NK-92 treated with Interleukin-12 subunit alpha and Interleukin-12 subunit beta, amount 100 ng/mL, for 24 hours (cell line): Measurements from ENCODE around the gene ZFYVE1.
"Not testable (repeated sequence)": the region's sequence is repeated elsewhere in the genome, so short reads cannot be mapped to it uniquely, and the experiment has no call there.

Source experiments
- DNase-seq: peaks from one replicate; lab custom pipeline; 2025; lab: John Stamatoyannopoulos, UW

Gene ZFYVE1

DNA sequence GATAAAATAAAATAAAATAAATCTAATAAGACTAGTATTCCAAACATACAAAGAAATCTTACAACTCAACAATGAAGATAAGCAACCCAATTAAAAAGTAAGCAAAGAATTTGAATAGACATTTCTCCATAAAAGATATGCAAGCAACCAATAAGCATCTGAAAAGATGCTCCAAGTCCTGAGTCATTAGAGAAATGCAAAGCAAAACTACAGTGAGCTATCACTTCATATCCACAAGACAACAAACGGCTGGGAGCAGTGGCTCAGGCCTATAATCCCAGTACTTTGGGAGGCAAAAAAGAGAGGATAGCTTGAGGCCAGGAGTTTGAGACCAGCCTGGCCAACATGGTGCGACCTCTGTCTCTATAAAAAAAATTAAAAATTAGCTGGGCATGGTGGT, 26.8 kb downstream of the ZFYVE1 start:
- no peak for DNase-seq

DNA sequence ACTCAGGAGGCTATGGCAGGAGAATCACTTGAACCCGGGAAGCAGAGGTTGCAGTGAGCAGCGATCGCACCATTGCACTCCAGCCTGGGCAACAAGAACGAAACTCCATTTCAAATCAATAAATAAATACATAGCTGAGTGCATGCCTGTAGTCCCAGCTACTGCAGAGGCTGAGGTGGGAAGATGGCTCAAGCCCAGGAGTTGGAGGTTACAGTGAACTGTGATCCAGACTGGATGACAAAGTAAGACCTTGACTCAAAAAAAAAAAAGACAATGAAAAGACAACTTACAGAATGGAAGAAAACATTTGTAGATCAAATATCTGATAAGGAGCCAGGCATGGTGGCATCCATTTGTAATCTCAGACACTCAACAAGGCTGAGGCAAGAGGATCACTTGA, 27.6 kb downstream of the ZFYVE1 start:
- no peak for DNase-seq

DNA sequence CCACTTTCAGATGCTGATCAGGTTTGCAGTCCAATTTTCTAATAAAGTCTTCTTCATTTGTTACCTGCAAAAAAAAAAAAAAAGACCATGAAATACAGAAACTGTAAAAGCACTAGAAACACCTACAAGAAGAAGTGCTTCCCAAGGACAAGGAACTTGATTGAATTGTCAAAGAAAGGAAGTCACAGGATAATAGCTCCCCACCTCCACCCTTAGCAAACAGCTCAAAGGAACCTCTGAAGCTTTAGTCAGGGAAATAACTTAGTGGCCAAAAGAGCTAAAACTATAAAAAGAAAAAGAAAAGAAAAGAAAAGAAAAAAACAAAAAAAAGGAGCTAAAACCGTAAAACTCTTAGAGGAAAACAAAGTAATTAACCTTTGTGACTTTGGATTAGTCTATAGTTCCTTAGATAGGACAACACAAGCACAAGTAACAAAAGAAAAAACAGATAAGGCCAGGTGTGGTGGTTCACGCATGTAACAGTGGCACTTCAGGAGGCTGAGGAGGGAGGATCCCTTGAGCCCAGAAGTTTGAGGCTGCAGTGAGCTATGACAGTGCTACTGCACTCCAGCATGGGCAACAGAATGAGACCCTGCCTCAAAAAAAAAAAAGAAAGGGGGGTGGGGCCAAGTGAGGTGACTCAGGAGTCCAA, 28.5 kb downstream of the ZFYVE1 start:
- no peak for DNase-seq

DNA sequence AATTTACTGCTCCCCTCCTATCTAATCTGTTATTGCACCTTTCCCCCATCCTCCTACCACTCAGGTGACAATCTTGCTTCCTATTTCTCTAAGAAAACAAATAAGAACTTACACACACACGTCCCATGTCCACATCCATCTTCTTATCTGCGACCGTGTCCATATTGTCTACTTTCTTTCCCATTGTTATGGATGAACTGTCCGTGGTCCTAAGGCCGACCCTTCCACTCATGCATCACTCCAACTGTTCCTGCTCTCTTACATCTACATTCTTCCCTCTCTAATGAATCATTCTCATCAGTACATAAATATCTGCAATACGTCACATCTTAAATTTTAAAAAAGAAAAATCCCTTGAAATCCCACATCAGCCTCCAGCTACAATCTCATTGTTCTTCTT, 30.0 kb downstream of the ZFYVE1 start:
- no peak for DNase-seq

DNA sequence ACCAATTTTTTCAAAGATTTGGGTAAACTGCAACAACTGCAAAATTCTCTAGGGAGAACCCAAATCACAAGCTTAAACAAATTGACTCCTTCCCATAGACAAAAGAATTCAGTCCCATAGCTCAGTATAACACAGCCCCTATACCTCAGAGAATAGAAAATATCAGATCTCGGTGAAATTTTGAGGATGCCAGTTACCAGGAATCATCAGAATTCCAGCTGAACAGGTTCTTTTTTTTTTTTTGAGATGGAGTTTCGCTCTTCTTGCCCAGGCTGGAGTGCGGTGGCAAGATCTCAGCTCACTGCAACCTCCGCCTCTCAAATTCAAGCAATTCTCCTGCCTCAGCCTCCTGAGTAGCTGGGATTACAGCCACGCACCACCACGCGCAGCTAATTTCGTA, 36.7 kb downstream of the ZFYVE1 start:
- no peak for DNase-seq

DNA sequence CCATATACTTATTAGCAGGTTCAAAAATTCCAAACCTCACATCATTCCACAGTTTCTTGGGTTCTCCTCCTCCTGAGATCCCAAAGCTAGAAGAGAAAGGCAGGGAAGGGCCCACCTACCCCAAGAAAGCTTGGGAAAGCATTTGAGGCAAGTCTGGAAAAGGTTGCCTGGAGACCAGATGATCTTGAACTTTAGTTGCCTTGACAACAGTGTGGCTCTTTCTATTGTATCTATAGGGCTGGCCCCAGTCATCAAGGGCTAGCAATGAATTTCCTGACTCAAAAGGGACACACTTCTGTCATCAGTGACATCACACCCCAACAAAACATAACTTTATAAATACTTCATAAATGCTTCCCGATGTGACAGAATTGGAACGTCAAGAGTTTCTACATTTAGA, 40.0 kb downstream of the ZFYVE1 start:
- no peak for DNase-seq

DNA sequence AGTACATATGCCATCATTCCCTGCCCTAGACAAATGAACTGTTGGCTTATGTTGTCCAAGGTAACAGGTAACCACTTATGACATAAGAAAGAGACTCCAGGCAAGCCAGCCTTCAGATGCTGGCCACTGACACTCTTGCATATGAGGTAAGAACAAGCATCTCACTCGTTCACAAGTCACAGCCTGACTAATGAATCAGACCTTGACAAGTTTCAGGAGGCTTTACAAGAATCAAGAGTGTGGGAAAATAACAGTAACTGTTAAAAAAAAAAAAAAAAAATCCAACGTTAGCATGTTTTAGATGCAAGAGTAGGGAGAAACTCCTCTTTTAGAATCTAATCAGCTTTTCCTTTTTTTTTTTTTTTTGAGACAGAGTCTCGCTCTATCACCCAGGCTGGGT, 40.7 kb downstream of the ZFYVE1 start:
- no peak for DNase-seq

DNA sequence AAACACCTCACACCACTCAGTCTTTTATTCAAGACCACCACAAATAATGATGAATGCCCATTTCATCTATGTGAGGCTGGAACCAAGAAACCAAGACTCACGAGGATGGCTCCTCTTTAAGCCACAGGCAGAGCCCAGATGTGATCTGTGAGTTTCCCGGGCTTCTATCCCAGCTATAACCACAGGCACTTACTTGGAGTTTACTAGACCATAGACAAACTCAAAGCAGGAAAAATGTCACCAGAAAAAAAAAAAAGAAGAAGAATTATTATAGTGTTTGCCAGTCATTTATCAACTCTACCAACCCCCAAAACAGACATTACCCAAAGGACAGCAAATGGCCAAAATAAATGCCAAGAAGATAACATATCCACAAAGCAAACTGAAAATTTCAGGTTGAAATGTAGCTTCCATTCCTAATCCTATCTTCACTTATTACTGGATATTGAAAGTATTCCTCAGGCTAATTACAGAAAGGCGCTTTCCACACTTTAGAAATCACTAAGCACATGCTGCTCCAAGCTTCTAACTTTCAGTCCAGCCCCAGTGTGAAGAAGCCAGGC, 44.7 kb downstream of the ZFYVE1 start:
- no peak for DNase-seq

DNA sequence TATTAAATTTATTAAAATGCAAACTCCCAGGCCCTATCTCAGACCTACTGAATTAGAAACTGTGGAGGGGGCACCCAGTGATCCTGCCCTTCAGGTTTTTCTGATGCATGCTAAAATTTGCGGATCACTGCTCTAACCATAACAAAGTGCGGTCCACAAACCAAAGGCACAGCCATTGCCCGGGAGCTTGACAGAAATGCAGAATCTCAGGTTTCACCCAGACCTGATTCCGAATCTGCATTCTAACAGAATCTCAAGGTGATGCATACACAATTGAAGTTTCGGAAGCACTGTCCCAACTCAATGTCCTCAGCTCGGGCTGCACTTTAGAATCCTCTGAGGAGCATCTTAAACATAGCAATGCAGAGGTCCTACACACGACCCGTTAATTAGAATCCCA, 46.0 kb downstream of the ZFYVE1 start:
- no peak for DNase-seq

DNA sequence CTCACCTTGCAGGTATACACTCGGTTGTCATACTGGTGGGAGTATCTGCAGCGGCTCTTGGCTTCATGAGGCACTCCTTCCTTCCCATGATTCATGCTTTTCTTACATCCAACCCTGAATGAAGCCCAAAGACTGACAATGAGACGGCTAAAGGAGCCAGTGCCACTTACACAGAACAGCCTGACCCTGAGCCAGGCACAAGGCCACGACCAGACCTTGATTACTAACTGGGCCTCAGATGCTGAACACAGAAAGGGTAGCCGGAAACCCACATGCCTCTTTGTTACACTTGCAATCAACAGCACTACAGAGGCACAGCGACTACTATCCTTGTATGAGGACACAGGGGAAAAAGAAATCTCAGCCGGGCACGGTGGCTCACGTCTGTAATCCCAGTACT, 48.0 kb downstream of the ZFYVE1 start:
- no peak for DNase-seq

DNA sequence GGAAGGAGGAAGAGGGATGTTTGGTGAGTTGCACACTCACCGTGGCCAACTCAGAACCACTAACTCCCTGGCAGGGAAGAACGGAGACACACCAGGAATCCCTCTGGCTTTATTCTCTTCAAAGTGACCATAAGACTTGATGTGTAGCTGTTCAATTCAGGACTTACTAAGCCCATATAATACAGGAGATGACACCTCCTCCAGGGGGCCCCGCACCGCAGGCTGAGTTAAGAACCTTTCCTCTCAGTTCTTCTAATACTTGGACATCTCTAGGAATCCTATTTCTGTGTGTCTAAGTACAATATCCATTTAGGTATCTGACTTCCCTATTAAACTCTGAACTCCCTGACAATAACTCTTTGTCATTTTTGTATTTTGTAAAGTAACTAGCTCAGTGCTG, 51.1 kb downstream of the ZFYVE1 start:
- DNase-seq: no peak

DNA sequence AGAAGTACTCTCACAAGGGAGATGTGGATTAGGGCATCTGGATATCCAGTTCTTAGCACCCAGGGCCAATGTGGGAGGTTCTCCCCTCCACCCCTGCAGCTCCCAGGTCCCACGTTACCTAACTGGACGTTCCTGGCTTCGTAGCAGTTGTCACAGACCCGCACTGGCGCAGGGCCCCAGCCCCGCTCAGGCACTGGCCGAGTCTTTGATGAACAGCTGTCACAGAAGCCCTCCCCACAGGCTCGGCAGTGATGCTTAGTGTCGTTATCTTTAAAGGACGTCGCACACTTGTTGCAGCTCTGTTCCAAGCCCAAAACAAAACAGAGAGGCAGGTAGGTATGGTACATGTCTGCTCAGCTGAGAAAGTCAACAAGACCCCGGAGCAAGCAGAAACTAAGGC, 52.2 kb downstream of the ZFYVE1 start:
- no peak for DNase-seq

DNA sequence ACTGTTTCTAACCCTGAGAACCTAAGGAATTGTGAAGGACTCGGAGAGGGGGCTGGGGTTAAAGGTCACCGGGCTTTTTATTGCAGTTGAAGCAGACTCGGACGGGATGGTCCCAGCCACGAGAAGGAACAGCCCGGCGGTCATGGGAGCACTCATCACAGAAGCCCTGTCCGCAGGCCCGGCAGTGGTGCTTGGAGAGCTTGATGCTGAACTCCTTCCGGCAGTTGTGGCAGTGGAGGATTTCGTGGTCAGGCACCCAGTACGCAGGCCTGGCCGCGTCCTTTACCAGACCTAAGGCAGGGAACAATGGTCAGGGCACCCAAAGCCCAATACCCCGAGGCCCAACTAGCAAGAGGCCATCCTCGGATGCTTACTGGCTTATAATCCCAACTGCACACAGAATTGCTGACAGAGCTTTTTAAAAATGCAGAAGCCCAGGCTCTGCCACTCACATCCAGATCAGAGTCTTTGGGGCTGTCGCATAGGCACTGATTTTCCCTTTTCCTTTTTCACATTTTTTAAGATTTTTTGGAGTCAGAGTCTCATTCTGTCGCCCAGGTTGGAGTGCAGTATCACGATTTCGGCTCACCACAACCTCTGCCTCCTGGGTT, 56.0 kb downstream of the ZFYVE1 start:
- DNase-seq: no peak

DNA sequence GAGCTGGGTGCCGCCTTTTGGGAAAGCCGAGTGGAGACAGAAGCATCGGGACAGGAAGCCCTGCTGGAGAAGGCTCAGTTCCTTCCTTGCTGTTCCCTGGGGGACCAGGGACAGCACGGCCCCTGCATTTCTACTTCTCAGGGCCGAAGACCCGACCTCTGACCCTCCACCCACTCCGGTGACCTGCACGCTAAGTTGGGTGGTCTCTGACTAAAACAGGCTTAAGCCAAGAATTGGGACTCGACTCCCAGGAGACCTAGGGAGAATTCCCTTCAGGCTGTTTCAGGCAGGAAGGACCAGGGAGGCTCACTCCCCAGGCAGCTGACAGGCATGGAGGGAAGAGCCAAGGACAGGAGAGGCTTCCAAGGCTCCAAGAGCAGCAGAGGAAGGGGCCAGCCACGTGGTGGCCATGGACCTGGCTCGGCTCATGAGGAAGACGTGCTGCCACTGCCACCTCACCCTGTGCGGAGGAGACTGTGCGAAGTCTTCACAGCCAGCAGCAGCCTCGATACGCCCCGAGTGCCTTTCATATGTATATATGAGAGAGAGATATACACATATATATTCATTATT, 56.8 kb downstream of the ZFYVE1 start:
- DNase-seq: no peak

DNA sequence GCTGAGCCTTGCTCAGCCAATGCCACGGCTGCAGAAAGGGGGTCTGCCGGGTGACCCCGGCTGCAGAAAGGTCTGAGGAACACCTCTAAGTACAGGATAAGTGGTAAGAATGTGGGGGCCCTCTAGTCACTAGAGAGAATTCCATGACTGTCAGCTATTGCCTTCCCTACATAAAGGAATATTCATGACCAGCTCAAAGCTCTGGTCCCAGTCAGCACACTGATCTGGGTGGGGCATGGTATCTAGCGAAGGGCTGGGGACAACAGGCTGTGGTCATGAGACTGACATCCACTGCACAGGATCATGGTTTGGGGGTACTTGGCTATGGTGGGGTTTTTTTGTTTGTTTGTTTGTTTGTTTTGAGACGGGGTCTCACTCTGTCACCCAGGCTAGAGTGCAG, 58.6 kb downstream of the ZFYVE1 start:
- no peak for DNase-seq

DNA sequence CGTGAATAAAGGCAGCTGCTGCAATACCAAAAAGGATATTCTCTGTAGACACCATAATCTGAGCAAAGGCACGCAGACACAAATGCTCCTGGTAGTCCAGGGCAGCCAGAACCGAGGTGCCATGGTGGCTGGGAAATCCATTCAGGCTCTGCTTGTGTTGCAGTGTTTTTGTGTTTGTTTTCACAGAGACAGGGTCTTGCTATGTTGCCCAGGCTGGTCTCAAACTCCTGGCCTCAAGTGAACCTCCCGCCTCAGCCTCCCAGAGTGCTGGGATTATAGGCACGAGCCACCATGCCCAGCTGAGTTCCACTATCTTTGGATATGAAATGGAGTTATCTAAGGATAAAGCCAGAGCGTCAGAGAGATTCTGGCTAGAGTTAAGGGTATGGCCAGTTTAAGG, 60.9 kb downstream of the ZFYVE1 start:
- no peak for DNase-seq

DNA sequence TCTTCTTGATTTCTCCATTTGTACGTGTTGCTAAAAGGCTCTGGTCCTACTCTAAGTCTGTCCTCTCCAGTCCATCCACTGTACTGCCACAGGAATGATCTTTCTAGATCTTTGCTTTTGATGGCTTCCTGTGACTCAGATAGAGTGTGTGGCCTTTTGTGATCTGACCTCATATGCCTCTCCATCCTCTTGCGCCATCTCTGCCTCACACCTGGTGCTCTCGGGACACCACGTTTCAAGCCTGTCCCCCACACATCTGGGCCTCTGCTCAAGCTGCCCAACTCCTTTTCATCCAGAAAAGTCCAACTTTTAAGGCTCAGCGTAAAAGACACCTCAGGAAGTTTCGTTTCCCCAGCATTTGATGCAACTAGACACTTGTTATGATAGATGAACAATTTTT, 61.7 kb downstream of the ZFYVE1 start:
- peak; percentile 67 for DNase-seq

DNA sequence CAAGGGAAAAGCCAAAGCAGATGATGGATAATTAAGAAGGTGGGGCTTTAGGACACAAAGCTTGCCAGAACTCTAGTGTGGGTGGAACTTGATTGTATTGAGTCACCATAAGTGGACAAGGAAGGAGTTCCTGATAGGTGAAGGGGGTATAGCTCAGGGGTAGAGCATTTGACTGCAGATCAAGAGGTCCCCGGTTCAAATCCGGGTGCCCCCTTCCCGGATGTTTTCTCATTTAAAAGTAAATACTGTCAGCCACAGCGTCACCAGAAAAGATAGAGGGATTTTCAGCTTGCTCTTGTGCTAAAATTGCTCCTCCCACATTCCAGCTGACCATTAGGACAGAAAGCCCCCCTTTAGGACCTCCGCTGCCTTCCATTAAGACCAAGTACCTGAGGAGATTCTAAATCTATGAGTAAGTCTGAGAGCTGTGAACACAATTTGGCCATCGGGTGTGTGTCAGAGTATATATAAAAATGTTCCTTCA, 64.0 kb downstream of the ZFYVE1 start:
- DNase-seq: no peak

DNA sequence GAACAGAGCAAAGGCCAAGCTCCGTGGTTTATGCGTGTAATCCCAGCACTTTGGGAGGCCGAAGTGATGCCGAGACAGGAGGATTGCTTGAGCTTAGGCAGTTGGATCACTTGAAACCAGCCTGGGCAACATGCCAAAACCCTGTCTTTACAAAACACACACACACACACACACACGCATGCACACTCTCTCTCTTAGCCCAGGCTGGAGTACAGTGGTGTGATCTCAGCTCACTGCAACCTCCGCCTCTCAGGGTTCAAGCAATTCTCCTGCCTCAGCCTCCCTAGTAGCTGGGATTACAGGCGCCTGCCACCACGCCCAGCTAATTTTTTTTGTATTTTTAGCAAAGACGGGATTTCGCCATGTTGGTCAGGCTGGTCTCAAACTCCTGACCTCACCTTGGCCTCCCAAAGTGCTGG, 64.6 kb downstream of the ZFYVE1 start:
- DNase-seq: not testable (repeated sequence)

DNA sequence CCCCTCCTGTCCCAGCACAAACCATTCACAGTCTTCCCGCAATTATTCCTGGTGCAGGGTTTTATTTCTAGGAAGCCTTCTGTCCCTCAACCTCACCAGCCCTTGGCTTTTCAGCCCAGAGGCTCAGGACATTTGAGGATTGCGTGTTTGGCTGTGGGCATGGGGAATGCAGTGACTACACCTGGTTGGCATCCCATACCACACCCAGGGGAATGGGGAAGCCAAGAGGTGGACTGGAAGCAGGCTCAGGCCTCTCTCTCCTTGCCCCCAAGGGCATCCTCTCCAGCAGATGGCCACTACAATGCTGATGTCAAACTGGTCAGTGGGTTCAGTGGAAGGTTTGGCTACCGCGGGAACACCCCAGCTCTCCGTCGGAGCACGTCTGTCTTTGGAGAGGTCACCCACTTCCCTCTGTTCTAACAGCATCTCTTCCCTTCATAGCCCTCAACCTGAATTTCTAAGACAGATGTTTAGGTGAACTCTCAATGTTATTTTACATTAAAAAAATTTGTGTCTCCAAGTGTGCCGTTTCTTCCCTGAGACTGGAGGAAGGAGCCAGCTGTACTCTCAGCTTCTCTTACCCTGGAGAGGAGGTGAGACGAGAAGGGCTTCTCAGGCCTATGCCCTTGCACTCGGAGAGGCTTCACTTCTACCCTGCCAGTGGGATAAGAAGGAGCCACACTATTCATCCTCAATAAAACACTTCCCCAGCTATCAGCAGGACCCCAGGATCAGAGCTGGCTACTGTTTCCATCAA, 65.1 kb downstream of the ZFYVE1 start:
- DNase-seq: no peak

DNA sequence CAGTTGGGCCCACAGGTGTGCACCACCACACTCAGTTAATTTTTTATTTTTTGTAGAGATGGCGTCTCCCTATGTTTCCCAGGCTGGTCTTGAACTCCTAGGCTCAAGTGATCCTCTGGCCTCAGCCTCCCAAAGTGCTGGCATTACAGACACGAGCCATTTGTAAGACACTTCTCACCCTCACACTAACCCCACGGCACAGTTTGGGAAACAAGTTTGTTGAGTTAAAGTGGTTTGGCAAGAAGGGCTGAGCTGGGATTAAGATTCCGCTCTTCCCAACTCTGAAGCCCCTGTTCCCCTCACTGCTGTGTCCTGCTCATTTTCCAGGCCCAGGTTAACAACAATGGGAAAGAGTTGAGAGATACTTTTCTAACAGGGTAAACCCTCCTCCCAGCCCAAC, 65.9 kb downstream of the ZFYVE1 start:
- not testable (repeated sequence) for DNase-seq

DNA sequence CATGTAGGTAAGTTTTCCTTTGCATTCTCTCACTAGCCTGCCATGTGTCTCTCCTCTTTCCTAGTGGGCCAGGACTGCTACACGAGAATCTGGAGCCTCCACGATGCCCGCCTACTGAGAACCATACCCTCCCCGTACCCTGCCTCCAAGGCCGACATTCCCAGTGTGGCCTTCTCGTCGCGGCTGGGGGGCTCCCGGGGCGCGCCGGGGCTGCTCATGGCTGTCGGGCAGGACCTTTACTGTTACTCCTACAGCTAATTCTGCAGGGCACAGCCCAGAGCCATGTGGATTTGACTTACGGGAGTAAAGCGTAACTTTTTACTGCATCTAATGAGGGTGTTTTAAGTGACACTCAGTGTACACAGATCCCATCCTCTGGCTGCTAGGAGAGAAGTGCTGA, 68.4 kb downstream of the ZFYVE1 start:
- DNase-seq: no peak

DNA sequence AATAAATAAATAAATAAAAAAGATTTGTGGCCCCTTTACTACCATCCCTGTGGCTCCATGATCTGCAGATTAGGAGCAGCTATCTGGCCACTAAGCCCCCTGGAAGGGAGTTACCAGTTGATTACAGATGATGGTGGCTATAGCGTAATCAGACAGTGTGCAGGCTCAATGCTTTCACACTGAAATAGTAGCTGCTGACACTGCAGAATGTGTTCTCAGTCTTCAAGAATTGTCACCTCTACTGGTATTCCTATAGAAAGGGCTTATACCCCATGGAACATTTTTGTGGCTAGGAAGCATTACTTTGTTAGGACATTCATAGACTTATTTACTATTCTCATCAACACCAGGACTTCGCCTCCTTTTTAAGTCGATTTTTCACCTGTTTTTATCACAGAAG, 69.7 kb downstream of the ZFYVE1 start:
- no peak for DNase-seq
